CD4-positive, alpha-beta T cell (primary cell): ENCODE results near the gene ZBTB11. TPM values are rescaled to one million over a fixed set of nuclear protein-coding genes. Genes with fewer than 3 reads are reported as not detected.
"Not testable (repeated sequence)": the region's sequence is repeated elsewhere in the genome, so short reads cannot be mapped to it uniquely, and the experiment has no call there.

ENCODE experiments used
- ATAC-seq: fragments of 200-7000 bp; cut with Tn5 transposase; one replicate; pipeline ENCODE4 v1.10.0; 2022; ENCODE audit warnings: mild to moderate bottlenecking; ENCODE audit not compliant: poor library complexity
- CTCF ChIA-PET: fragments of 350-600 bp; sonication (Branson Sonifier 250); formaldehyde crosslinking; loops from one replicate; lab custom pipeline; 2021; ENCODE audit warnings: antibody characterized with exemption, inconsistent platforms; lab: Charles Lee
- POLR2A ChIA-PET: fragments of 350-600 bp; sonication (Branson Sonifier 250); formaldehyde crosslinking; loops from one replicate; lab custom pipeline; 2021; ENCODE audit warnings: antibody characterized with exemption, inconsistent platforms; lab: Charles Lee
- DNase-seq, 14 experiments: peaks; one replicate each; pipeline ENCODE4 v3.0.0-alpha.2; 2013 to 2020; ENCODE audit warnings: mixed read lengths in 2 of 14
- H3K27ac ChIP-seq, 2 donors: one replicate each; pipeline versions ENCODE4 v1.5.1 to v1.7.0; 2013; ENCODE audit warnings: low read length in 2 of 2, low read depth in 1 of 2, mild to moderate bottlenecking in 1 of 2
- H3K27me3 ChIP-seq, 2 experiments: 1 replicate in 1 of 2; 2 replicates in 1 of 2; pipeline versions ENCODE4 v1.6.1 to v1.7.0; 2013; ENCODE audit warnings: low read length in 2 of 2, control low read depth in 1 of 2, mild to moderate bottlenecking in 1 of 2, moderate library complexity in 1 of 2; ENCODE audit not compliant: insufficient read depth in 2 of 2, control insufficient read depth in 1 of 2
- H3K36me3 ChIP-seq: one replicate; pipeline ENCODE4 v1.6.1; 2013; ENCODE audit warnings: low read length, control low read depth; ENCODE audit not compliant: insufficient read depth
- H3K4me1 ChIP-seq: one replicate; pipeline ENCODE4 v1.6.1; 2013; ENCODE audit warnings: low read length, control low read depth; ENCODE audit not compliant: insufficient read depth
- H3K4me3 ChIP-seq: one replicate; pipeline ENCODE4 v1.5.1; 2013; ENCODE audit warnings: mild to moderate bottlenecking, low read length, moderate library complexity
- H3K9me3 ChIP-seq, 2 experiments: 1 replicate in 1 of 2; 2 replicates in 1 of 2; pipeline versions ENCODE4 v1.6.1 to v1.7.0; 2013; ENCODE audit warnings: low read length in 2 of 2, mild to moderate bottlenecking in 2 of 2, control low read depth in 1 of 2, moderate library complexity in 1 of 2; ENCODE audit not compliant: control insufficient read depth in 1 of 2, insufficient read depth in 1 of 2
- H3K27ac Mint-ChIP-seq: one replicate; pipeline ENCODE4 v1.8.0; 2020; ENCODE audit warnings: mixed read lengths
- H3K27me3 Mint-ChIP-seq: one replicate; pipeline ENCODE4 v1.8.0; 2021; ENCODE audit warnings: mixed read lengths
- H3K36me3 Mint-ChIP-seq: one replicate; pipeline ENCODE4 v1.8.0; 2021; ENCODE audit warnings: low read depth, mixed read lengths
- H3K4me1 Mint-ChIP-seq: one replicate; pipeline ENCODE4 v1.8.0; 2021; ENCODE audit warnings: low read depth, mixed read lengths
- H3K4me3 Mint-ChIP-seq: one replicate; pipeline ENCODE4 v1.8.0; 2020; ENCODE audit warnings: mild to moderate bottlenecking, mixed read lengths
- H3K9me3 Mint-ChIP-seq: one replicate; pipeline ENCODE4 v1.8.0; 2020; ENCODE audit warnings: mixed read lengths
- intact Hi-C, 2 experiments: fragments of 100-400 bp; cut with DNase I in 1 of 2; cut with micrococcal nuclease in 1 of 2; formaldehyde crosslinking; loops; one replicate each; pipeline versions ENCODE4 v1.15.1 to v1.9.0; 2023 to 2025; cut with DNase I, micrococcal nuclease
- total RNA-seq, 174 experiments: library from RNA in 2 of 174; stranded (reverse) in 2 of 174; gene quantifications; one replicate each; pipeline ENCODE4 v1.2.3 and lab custom pipeline; 2021 to 2026
- TF ChIP-seq, protein P1 (sequence below): fragments of 200-600 bp; IDR thresholded peaks from one replicate; pipeline ENCODE4 v1.8.0; 2022; ENCODE audit warnings: antibody characterized with exemption, mild to moderate bottlenecking

ZBTB11 gene
- total RNA-seq, 2 experiments from 2014 or later = 73.5 to 76.6 TPM

DNA sequence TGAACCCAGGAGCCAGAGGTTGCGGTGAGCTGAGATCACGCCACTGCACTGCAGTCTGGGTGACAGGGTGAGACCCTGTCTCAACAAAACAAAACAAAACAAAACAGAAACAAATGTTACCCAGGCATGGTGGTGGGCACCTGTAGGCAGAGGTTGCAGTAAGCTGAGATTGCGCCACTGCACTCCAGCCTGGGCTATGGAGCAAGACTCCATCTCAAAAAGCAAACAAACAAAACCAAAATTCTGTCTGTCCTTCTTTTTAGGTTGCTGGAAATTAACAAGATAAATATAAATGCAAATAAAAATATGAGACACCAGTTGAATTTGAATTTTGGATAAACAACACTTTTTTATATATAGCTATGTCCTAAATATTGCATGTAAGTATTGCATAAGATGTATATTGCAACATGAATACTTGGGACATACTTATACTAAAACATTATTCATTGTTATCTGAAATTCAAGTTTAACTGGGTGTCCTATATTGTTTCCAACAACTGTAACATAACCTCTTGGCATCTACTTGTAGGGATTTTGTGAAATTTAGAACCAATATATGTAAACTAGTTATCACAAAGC is 42.8 kb upstream of the ZBTB11 start:
- Mint-ChIP-seq H3K4me3 (no peak overlapping the region), H3K27me3 (no peaks in the 10 kb centered on the region), H3K4me1 (peaks cover 37% of the 10 kb centered on the region), H3K27ac (peak overlapping the region; percentile 48), H3K36me3 (peaks cover 4% of the 10 kb centered on the region), H3K9me3 (no peaks in the 10 kb centered on the region)
- Histone ChIP-seq H3K9me3 (no peaks in the 10 kb centered on the region), H3K4me3 (no peak overlapping the region), H3K27ac (no peak overlapping the region), H3K27me3 (no peaks in the 10 kb centered on the region), H3K4me1 (peaks cover 31% of the 10 kb centered on the region), H3K36me3 (no peaks in the 10 kb centered on the region)
- ChIA-PET CTCF (no interaction called here), POLR2A (interaction anchor here (0.7 to 3.2 kb wide), 3 partner anchors 33 to 60 kb away, joined by 3 to 19 read pairs (median 10); partner anchors contain the start of genes NXPE3 and RPL24)
- ATAC-seq (no peak), DNase-seq (no peak)
- intact Hi-C loops = loop anchor here in 1 of 2 experiments (5.0 kb wide), 1 partner anchor 32 kb away; the partner anchor contains the start of gene RPL24
- TF ChIP-seq, protein P1, sequence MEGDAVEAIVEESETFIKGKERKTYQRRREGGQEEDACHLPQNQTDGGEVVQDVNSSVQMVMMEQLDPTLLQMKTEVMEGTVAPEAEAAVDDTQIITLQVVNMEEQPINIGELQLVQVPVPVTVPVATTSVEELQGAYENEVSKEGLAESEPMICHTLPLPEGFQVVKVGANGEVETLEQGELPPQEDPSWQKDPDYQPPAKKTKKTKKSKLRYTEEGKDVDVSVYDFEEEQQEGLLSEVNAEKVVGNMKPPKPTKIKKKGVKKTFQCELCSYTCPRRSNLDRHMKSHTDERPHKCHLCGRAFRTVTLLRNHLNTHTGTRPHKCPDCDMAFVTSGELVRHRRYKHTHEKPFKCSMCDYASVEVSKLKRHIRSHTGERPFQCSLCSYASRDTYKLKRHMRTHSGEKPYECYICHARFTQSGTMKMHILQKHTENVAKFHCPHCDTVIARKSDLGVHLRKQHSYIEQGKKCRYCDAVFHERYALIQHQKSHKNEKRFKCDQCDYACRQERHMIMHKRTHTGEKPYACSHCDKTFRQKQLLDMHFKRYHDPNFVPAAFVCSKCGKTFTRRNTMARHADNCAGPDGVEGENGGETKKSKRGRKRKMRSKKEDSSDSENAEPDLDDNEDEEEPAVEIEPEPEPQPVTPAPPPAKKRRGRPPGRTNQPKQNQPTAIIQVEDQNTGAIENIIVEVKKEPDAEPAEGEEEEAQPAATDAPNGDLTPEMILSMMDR = no peak

DNA sequence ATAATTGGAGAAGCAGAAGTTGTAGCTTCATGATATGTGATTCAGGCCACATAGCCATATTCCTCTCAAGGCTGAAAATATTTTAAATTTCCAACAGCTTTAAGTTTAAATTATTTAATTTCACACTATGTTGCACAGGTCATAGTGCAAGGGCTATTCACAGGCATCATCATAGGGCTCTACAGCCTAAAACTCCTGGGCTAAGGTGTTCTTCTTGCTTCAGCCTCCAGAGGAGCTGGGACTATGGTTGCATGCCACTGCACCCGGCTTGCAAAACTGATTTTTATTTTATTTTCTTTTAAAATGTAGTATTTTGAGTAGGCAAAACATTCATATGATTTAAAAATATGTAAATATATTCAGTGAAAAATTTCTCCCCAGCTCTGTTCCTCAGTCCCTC is 41.5 kb upstream of the ZBTB11 start:
- CTCF ChIA-PET = no interaction called here
- H3K27me3 ChIP-seq = no peaks in the 10 kb centered on the region
- Mint-ChIP-seq H3K4me3 (no peak overlapping the region), H3K27me3 (no peaks in the 10 kb centered on the region), H3K4me1 (peaks cover 27% of the 10 kb centered on the region), H3K36me3 (no peaks in the 10 kb centered on the region), H3K9me3 (no peaks in the 10 kb centered on the region), H3K27ac (no peak overlapping the region)
- intact Hi-C loops = no loop called here
- POLR2A ChIA-PET = interaction anchor here (2.5 kb wide), 1 partner anchor 32 kb away, joined by 10 read pairs; the partner anchor contains the start of gene RPL24
- no peaks in the 10 kb centered on the region for H3K9me3 ChIP-seq
- peaks cover 22% of the 10 kb centered on the region for H3K4me1 ChIP-seq
- ATAC-seq (no peak), DNase-seq (no peak)
- H3K27ac ChIP-seq = no peak overlapping the region
- H3K4me3 ChIP-seq = no peak overlapping the region
- TF ChIP-seq, protein P1 = no peak
- no peaks in the 10 kb centered on the region for H3K36me3 ChIP-seq

DNA sequence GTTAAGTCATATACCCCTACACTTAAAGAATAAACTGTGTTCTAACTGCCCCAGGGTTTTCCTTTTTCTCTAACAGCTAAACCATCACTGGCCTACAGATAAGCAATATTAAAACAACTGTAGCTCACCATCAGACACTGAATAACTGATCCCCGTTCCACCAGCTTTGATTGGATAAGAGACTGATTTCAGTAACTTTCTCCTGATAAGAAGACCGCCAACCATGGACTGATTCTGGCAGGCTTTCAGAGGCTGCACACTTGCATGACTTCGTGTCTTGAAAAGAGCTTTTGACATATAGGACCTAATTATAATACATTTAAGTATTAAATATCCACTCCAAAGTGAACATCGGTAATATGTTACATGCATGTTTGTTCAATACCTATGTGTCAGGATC is 32.2 kb upstream of the ZBTB11 start:
- Histone ChIP-seq H3K9me3 (no peaks in the 10 kb centered on the region), H3K27ac (no peak overlapping the region), H3K4me1 (peaks cover 2% of the 10 kb centered on the region), H3K36me3 (no peaks in the 10 kb centered on the region), H3K27me3 (no peaks in the 10 kb centered on the region), H3K4me3 (no peak overlapping the region)
- intact Hi-C loops = no loop called here
- ChIA-PET POLR2A (interaction anchor here (1.3 kb wide), 1 partner anchor 15 kb away, joined by 3 read pairs; the partner anchor contains the start of gene CEP97), CTCF (no interaction called here)
- H3K27me3 Mint-ChIP-seq = no peaks in the 10 kb centered on the region
- TF ChIP-seq, protein P1 = no peak
- no peaks in the 10 kb centered on the region for H3K4me1 Mint-ChIP-seq
- H3K4me3 Mint-ChIP-seq = no peak overlapping the region
- H3K36me3 Mint-ChIP-seq = no peaks in the 10 kb centered on the region
- ATAC-seq (no peak), DNase-seq (no peak)
- H3K27ac Mint-ChIP-seq = no peak overlapping the region
- H3K9me3 Mint-ChIP-seq = no peaks in the 10 kb centered on the region

DNA sequence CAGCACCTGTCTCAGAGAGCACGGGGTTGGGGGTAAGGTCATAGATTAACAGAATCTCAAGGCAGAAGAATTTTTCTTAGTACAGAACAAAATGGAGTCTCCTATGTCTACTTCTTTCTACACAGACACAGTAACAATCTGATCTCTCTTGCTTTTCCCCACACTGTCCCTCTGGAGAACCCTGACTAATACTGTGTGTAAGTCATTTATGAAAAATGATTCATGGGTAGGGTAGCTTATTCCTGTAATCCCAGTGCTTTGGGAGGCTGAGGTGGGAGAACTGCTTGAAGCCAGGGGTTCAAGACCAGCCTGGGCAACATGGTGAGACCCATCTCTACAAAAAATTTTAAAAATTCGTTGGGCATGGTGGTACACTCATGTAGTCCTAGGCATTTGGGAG is 27.7 kb upstream of the ZBTB11 start:
- H3K9me3 Mint-ChIP-seq, CTCF ChIA-PET, DNase-seq, H3K4me1 ChIP-seq, H3K27me3 Mint-ChIP-seq, H3K27me3 ChIP-seq, POLR2A ChIA-PET, H3K4me3 ChIP-seq, H3K4me3 Mint-ChIP-seq, H3K36me3 ChIP-seq, ATAC-seq, H3K27ac ChIP-seq, H3K27ac Mint-ChIP-seq, H3K4me1 Mint-ChIP-seq, intact Hi-C loops, H3K36me3 Mint-ChIP-seq, H3K9me3 ChIP-seq: not testable (repeated sequence)
